GM08714 (cell line): ENCODE measurements around the gene TMEM72.

Experiments used
- H3K4me3 ChIP-seq: fragments of 200-500 bp; sonication (Bioruptor generic); 2 replicates; pipeline ENCODE4 v1.5.1; 2014; ENCODE audit warnings: mild to moderate bottlenecking, low read length, inconsistent platforms
- ZNF274 ChIP-seq: IDR thresholded peaks from 2 replicates; pipeline ENCODE4 v1.6.1; 2012; ENCODE audit warnings: mild to moderate bottlenecking, low read depth, low read length

Gene TMEM72

DNA sequence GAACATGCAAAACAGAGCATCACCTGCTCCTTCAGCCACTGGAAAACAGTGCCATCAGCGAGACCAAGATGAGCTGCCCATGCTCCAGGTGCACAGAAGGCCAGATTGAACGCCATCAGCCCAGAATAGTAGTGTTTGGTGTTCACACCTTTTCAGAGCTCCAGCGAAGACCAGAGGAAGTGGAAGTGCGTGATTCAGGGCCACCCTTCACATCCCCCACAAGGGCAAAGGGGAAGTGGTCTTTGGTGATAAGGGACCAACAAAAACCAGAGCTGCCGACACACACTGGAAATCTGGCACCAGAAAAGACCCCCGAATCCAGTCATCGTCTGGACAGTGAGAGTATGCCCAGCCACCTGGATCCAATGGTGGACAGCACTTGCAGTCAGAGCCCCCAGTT, 29.5 kb upstream of the TMEM72 start:
- no peak overlapping the region for H3K4me3 ChIP-seq

DNA sequence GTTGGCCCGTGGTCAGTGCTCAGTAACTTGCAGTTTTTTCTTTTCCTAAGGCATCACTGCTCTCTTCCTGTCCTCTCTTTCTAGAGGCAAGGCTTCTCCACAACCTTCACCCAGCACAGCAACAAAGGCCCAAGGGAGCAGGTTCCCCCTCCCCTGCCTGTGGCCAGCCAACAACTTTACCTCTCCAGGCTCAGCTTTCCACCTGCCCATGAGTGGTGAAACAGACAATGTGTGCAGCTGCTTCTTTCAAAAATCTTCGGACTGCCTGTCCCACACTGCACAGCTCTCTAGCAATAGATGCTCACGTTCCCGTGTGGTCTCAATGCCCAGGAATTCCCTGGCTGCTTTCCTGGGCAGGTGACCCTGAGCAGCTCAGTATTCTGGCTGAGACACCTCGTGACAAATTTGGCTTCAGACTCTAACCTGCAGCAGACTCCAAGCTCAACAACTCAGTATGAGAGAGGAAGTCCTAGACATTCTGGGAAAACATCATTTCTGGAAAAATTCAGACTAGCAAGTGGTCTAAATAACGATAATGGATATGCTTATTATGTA, 28.9 kb upstream of the TMEM72 start:
- no peak for TF ChIP-seq ZNF274
- H3K4me3 ChIP-seq = no peak overlapping the region

More for the DNA sequence above, 29.5 kb upstream of the TMEM72 start:
- TF ChIP-seq ZNF274 = no peak

GRCh38 chr10:44883593-44884331, 27.4 kb upstream of the TMEM72 start:
- TF ChIP-seq ZNF274 = no peak
- H3K4me3 ChIP-seq = no peak overlapping the region

DNA sequence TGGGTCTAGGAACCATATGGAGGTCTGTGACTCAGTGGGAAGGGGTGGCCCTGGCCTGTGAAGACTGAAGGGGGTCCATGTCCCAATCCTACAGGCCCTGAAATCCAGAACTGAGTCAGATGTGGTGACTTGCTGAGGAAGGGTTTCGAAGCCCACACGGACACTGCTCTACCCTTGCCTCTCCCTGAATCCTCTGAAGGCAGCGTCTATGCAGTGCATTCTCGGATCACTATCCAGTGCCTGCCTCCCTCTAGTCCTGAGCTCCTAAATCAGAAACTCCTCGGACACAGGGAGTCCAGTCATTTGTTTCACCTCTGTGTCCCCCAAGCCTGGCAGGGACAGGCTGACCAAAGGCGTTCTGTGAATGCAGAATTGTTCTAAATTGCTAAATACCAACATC, 25.4 kb upstream of the TMEM72 start:
- TF ChIP-seq ZNF274 = no peak
- no peak overlapping the region for H3K4me3 ChIP-seq

DNA sequence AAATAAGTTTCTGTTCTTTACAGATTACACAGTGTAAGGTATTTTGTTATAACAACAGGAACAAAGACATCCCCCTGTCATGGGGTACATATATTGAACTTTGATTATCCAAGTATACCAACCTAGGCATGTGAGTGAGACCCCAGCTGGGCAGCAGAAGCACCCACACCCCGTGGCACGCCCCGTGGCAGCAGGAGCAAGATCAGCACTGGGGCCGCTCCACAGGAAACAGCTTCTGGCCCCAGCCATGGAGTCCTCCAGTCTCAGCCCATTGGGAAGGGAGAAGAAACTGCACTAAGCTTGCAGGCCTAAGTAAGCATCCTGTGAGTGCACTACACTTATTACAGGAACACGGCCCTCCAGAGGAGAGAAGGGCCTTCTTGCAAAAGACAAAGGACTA, 24.2 kb upstream of the TMEM72 start:
- no peak for TF ChIP-seq ZNF274
- H3K4me3 ChIP-seq = no peak overlapping the region

DNA sequence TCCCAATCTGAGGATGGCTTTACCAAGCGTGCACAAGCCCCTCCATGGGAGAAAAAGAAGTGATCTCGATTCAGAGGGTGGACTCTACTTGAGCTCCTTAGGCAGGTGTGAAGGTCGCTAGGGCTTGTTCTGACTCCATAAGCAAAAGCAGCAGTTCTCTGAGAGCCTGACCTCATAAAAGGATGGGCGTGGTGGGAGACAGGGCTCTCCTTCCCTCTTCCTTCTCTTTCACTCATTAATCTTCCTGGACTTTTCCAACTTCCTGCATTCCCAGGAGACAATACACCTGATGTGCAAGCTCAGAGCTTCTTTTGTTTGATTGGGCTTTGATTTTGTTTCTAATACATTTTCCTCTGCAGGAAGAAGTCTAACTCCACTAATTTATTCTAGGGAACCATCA, 22.3 kb upstream of the TMEM72 start:
- no peak for TF ChIP-seq ZNF274
- no peak overlapping the region for H3K4me3 ChIP-seq

- H3K4me3 ChIP-seq = no peak overlapping the region
- TF ChIP-seq ZNF274 = no peak
Observed at GRCh38 chr10:44889834-44890233, 21.3 kb upstream of the TMEM72 start.

DNA sequence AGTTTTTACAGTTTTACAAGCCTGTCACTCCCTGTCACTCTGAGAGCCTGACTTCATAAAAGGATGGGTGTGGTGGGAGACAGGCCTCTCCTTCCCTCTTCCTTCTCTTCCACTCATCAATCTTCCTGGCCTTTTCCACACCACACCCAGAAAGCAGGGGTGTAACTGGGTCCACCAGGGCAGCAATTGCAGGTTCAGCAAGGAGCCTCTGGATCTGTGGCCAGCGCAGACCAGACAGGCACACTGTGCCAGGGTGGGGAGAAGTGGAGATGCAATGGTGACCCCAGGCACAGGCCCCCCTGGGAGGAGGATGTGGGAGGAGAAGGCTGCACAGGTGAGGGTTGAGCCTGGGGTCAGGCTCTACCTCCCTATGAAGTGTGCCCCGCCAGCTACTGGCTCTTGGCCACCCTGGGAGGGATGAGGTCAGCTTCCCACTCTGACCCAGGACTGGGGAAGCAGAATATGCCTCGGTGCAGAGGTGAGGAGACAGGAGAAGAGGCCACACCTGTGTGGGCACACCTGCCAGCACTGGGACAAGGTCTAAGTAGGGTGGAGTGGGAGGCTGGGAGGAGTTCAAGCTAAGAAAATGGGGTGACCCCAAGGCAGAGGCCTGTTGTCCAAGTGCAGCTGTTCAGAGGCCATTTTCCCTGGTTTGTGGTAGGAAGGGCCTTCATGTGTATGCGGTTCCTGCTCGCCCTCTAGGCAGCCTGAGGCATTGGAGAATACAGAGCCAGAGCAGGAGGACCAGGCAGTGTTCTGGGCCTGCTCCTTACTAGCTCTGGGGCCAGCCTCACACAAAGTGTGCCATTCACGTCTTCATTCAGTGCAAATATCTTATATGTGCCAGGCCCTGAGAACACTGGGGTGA, 20.2 kb upstream of the TMEM72 start:
- H3K4me3 ChIP-seq = no peak overlapping the region
- no peak for TF ChIP-seq ZNF274

DNA sequence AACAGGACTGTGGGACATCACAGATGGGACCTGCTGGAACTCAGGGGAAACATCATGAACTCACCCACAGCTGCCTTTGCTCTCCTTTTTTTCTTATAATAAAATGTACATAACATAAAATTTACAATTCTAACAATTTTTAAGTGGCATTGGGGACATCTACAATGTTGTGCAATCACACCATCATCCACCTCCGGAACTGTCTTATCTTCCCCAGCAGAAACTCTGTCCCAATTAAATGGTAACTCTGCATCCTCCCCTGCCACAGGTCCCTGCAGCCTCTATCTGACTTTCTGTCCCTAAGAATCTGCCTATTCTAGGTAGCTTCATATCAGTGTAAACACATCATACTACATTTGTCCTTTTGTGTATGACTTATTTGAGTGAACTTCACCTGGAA, 19.4 kb upstream of the TMEM72 start:
- TF ChIP-seq ZNF274 = no peak
- no peak overlapping the region for H3K4me3 ChIP-seq

DNA sequence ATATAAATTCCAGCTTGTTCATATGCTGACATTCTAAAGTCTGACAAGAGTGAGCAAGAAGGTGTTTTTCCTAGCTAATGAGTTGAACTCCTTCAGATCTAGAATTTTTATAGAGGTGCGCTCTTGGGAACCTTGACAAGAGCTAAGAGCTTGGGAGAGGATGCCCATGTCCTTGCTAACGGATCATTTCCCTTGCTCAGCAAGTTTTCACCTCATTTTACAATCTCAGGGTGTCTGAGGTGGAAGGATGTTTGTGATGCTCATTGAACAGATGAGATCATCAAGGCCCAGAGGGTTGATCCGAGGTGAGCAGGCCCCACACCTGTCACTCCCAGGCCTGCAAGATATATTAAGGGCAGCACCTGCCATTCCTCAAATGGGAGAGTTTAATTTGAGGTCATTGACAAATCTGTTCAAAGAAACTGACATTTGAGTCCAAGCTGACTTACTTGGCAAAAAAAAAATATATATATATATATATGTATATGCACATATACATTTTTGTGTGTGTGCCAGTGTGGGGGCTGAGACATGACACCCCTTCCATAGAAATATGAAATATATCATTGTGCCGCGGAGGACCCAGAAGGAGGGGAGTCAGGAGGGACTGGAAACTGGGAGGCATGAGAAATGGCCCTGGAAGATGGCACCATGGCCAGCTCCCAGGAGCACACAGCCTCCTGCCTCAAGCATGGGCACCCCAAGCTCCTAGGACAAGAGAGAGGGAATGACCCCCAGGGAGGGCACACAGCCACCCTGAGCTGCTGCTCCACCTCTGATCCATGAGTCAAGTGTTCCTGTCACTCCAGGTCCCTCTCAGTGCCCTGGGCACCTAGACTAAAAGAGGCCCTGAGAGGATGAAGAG, 17.3 kb upstream of the TMEM72 start:
- TF ChIP-seq ZNF274 = no peak
- no peak overlapping the region for H3K4me3 ChIP-seq

DNA sequence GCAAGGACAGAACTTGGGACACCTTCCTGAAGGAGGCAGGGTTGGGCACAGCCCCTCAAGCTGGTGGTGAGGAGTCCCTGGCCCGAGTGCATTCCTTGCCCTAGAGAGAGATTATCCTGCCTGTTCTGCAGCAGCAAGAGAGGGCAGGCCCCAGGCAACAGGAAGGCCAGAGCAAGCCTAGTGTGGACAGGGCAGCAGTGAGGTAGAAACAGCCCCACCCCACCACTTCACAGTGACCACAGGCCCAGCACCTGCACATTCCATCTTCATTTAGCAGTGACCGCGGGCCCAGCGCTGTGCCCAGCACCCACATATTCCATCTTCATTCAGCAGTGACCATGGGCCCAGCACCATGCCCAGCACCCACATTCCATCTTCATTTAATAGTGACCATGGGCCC, 16.4 kb upstream of the TMEM72 start:
- no peak for TF ChIP-seq ZNF274
- H3K4me3 ChIP-seq = no peak overlapping the region

GRCh38 chr10:44895280-44895679, 15.9 kb upstream of the TMEM72 start:
- H3K4me3 ChIP-seq = no peak overlapping the region
- TF ChIP-seq ZNF274 = no peak

DNA sequence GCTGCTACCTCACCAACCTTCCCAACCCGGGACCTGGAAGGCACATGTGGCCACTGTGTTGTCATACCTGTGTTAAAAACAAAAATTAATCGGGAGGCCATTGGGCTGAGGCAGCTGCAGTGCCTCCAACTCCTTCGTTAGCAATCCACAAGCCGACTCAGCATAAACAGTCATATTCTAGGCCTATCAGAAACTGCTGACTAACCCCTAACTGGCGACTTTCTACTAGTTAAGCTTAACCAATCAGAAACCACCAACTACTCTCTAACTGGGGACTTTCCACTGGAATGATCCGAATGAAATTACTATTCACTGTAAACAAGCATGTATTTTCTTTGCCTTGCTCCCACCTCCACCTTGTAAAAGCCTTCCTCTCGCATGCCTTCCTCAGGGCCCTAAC, 14.1 kb upstream of the TMEM72 start:
- TF ChIP-seq ZNF274 = no peak
- no peak overlapping the region for H3K4me3 ChIP-seq

DNA sequence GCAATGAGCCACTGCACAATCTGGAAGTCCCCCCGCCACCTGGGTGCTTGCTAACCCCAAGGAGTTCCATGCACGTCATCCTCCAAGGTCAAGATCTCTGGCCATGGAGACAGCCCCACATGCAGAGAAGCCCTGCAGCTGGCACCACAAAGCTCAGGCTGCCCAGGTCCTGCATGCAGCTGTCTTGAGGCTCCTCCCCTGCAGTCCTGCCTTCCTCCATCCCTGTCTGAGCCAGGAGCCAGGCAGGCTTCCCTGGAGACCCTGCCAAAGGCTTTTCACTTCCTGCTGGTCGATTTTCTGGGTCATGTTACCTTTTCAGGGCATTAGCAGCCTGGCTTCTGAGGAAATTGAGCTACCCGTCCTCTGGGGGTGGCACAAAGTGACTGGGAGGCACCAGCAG, 12.5 kb upstream of the TMEM72 start:
- H3K4me3 ChIP-seq = no peak overlapping the region
- no peak for TF ChIP-seq ZNF274
